Progenitor cell of endocrine pancreas (in vitro differentiated cells): ENCODE measurements around the gene PSORS1C2. TPM values are rescaled to one million over a fixed set of nuclear protein-coding genes. Genes with fewer than 3 reads are reported as not detected.
"Not testable (repeated sequence)": the region's sequence is repeated elsewhere in the genome, so short reads cannot be mapped to it uniquely, and the experiment has no call there.

Experiments
- DNase-seq: peaks from one replicate; pipeline ENCODE4 v3.0.0; 2021; ENCODE audit warnings: low spot score; ENCODE audit not compliant: unreplicated experiment
- H3K27ac Mint-ChIP-seq: 2 replicates; pipeline ENCODE4 v1.8.0; 2021; ENCODE audit warnings: mild to moderate bottlenecking, moderate library complexity, mixed read lengths
- H3K27me3 Mint-ChIP-seq: 2 replicates; pipeline ENCODE4 v1.8.0; 2021; ENCODE audit warnings: mixed read lengths
- H3K36me3 Mint-ChIP-seq: 2 replicates; pipeline ENCODE4 v1.8.0; 2022; ENCODE audit warnings: mixed read lengths; ENCODE audit not compliant: insufficient read depth
- H3K4me1 Mint-ChIP-seq: 2 replicates; pipeline ENCODE4 v1.8.0; 2021; ENCODE audit warnings: low read depth, mixed read lengths
- H3K4me3 Mint-ChIP-seq: 2 replicates; pipeline ENCODE4 v1.8.0; 2021; ENCODE audit warnings: low read depth, mild to moderate bottlenecking, moderate library complexity, mixed read lengths
- H3K9me3 Mint-ChIP-seq: 2 replicates; pipeline ENCODE4 v1.8.0; 2021; ENCODE audit warnings: low read depth, mixed read lengths
- CTCF ChIP-seq: fragments of 200-600 bp; sonication (generic); IDR thresholded peaks from one replicate; pipeline ENCODE4 v1.5.0; 2021; ENCODE audit warnings: antibody characterized with exemption, mild to moderate bottlenecking; ENCODE audit not compliant: unreplicated experiment
- total RNA-seq: library from RNA; stranded (reverse); gene quantifications from 2 replicates; pipeline ENCODE4 v1.2.1, GENCODE V29; 2021

PSORS1C2 gene
- total RNA-seq, 1 donor from 2014 or later, result not detected

GRCh38 chr6:31169123-31169857, 30.4 kb upstream of the PSORS1C2 start:
- Mint-ChIP-seq H3K27me3 (peaks cover 36% of the 10 kb centered on the region), H3K4me1 (no peaks in the 10 kb centered on the region), H3K27ac (no peak overlapping the region), H3K9me3 (no peaks in the 10 kb centered on the region), H3K4me3 (no peak overlapping the region), H3K36me3 (no peaks in the 10 kb centered on the region)
- TF ChIP-seq CTCF, result no peak
- DNase-seq, result no peak

- no peak for TF ChIP-seq CTCF
- H3K4me1 Mint-ChIP-seq, result no peaks in the 10 kb centered on the region
- H3K27ac Mint-ChIP-seq, result no peak overlapping the region
- no peak overlapping the region for H3K4me3 Mint-ChIP-seq
- no peaks in the 10 kb centered on the region for H3K9me3 Mint-ChIP-seq
- DNase-seq, result no peak
- H3K36me3 Mint-ChIP-seq, result no peaks in the 10 kb centered on the region
- H3K27me3 Mint-ChIP-seq, result peaks cover 36% of the 10 kb centered on the region
Observed at GRCh38 chr6:31168606-31169005, 29.7 kb upstream of the PSORS1C2 start.

- Mint-ChIP-seq H3K4me3 (no peak overlapping the region), H3K27me3 (peaks cover 25% of the 10 kb centered on the region), H3K36me3 (no peaks in the 10 kb centered on the region), H3K27ac (no peak overlapping the region), H3K4me1 (no peaks in the 10 kb centered on the region), H3K9me3 (no peaks in the 10 kb centered on the region)
- DNase-seq, result no peak
- no peak for TF ChIP-seq CTCF
Observed at GRCh38 chr6:31165986-31166385, 27.1 kb upstream of the PSORS1C2 start.

GRCh38 chr6:31165064-31165832, 26.4 kb upstream of the PSORS1C2 start:
- not testable (repeated sequence) for H3K9me3 Mint-ChIP-seq, H3K27ac Mint-ChIP-seq, H3K36me3 Mint-ChIP-seq, H3K4me3 Mint-ChIP-seq, H3K4me1 Mint-ChIP-seq, DNase-seq
- peaks cover 23% of the 10 kb centered on the region for H3K27me3 Mint-ChIP-seq

GRCh38 chr6:31164475-31165063, 25.7 kb upstream of the PSORS1C2 start:
- H3K36me3 Mint-ChIP-seq, H3K4me3 Mint-ChIP-seq, H3K27ac Mint-ChIP-seq, H3K9me3 Mint-ChIP-seq, H3K4me1 Mint-ChIP-seq, DNase-seq: not testable (repeated sequence)
- H3K27me3 Mint-ChIP-seq, result peaks cover 20% of the 10 kb centered on the region

- Mint-ChIP-seq H3K4me3 (no peak overlapping the region), H3K9me3 (no peaks in the 10 kb centered on the region), H3K4me1 (peaks cover 3% of the 10 kb centered on the region), H3K27ac (no peak overlapping the region), H3K27me3 (peaks cover 17% of the 10 kb centered on the region), H3K36me3 (no peaks in the 10 kb centered on the region)
- no peak for DNase-seq
- TF ChIP-seq CTCF, result no peak
Observed at GRCh38 chr6:31163922-31164321, 25.1 kb upstream of the PSORS1C2 start.
